NCI-H1436 (cell line): ENCODE results near the gene SSX7.
"Not testable (repeated sequence)": the region's sequence is repeated elsewhere in the genome, so short reads cannot be mapped to it uniquely, and the experiment has no call there.

Source experiments
- DNase-seq: peaks from one replicate; lab custom pipeline; 2025; lab: John Stamatoyannopoulos, UW

SSX7 gene, protein sequence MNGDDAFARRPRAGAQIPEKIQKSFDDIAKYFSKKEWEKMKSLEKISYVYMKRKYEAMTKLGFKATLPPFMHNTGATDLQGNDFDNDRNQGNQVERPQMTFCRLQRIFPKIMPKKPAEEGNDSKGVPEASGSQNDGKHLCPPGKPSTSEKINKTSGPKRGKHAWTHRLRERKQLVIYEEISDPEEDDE

DNA sequence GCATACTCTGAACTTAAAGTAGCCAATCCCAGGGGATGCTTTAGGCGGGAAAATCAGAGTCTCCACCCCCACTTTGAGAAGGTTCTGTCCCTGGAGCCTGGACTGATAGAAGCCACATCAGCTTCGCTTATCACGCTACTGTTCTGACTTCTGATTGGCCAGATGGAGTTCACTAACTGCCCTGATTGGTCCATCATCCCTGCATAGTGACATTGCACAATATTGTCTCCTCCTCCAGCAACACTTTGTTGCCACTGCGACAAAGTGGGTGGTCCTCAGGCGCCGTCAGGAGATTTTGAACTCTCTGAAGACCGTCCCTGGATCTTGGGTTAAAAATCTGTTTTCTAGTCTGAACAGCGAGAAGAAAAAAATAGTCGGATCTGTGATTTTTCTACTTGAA is at the start of gene SSX7:
Gene SSX7 (minus strand): TSS at position 101 of the 400 bp plus-strand sequence. CDS start 1,428 bp downstream, outside the sequence.
- not testable (repeated sequence) for DNase-seq

DNA sequence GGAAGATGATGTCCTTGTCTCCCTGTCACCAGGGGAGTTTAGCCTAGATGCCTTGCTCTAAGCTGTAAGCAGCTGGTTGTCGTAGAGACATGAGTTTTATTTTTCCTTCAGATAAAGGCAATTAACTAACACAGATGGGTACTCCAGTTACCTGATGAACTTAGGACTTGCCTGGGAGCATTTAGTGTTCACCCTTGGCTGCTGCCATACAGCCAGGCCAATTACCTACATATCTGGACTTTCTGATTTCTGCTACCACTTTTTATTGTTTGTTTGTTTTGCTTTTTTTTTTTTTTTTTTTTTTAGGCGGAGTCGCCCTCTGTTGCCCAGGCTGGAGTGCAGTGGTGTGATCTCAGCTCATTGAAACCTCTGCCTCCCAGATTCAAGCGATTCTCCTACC is 37.3 kb upstream of the SSX7 start:
- not testable (repeated sequence) for DNase-seq

DNA sequence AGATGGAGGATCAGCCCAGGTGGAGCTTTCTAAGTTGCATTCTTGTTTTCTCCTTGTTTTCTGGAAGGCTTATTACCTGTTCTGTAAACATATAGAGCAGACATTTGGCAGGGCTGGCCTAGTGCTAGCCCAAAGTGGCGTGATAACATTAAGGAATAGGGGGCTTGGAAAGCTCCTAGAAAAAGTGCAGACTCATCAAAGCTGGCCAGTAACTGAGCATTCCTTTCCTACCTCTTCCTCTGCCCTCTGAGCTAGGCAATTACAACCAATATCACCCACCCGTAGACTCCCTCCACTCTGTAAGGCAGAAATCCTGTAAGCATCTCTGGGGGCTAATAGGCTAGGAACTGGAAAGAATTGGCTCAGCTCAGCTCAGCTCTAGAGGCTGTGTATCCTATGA is 7.5 kb upstream of the SSX7 start:
- not testable (repeated sequence) for DNase-seq

DNA sequence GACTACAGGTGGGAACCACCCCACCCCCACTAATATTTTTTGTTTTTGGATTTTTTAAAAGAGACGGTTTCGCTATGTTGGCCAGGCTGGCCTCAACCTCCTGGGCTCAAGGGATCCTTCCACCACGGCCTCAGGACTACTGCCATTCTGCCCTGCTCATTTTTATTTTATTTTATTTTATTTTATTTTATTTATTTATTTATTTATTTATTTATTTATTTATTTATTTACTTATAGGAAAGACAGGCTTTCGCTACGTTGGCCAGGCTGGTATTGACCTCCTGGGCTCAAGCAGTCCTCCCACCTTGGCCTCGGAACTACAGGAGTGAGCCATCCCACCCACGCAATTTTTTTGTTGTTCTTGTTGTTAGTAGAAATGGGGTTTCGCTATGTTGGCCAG is 775 bp upstream of the SSX7 start:
- DNase-seq: not testable (repeated sequence)

DNA sequence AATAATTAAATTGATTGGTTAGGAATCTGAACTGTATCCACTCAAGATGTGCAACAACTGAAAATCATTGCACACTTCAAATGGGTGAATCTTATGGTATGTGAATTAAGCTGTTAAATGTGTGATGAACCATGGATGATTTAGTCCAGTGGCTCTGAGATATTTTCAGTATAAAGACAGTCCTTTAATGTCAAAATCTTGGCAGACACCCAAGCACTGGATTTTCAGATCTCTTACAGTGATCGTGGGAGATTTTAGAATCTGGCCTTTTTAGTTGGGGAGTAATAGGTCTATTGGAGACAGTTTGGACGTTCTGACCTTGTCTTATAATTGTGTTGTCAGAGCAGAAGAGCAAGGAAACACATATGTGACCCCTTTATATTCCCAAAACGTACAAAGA is 4.0 kb downstream of the SSX7 start:
- not testable (repeated sequence) for DNase-seq

DNA sequence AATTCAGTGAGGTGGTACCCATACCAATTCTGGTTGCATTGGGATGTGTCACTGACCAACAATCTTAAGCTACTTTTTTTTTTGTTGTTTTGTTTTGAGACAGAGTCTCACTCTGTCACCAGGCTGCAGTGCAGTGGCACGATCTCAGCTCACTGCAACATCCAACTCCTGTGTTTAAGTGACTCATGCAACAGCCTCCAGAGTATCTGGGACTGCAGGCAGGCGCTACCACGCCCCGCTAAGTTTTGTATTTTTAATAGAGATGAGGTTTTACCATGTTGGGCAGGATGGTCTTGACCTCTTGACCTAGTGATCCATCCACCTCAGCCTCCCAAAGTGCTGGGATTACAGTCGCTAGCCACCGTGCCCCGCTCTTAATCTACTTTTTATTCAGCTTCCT is 5.7 kb downstream of the SSX7 start:
- DNase-seq: not testable (repeated sequence)

DNA sequence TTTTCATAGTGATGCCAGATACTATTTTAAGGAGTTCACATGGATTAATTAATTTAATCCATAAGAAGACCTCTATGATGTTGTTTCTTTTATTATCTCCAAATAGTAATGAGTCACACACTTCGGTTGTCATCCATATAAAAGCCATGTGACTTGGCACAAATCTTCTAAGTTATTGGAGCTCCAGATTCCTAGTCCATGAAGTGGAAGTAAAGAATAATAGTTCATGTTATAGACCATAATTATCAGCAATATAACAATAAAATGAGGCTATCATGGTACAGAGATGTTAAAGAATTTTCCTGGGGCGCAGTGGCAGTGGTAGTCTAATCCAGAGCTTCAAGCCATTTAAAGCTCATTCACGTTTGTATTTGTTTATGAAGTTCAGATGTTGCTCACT is 26.2 kb downstream of the SSX7 start:
- DNase-seq: not testable (repeated sequence)

DNA sequence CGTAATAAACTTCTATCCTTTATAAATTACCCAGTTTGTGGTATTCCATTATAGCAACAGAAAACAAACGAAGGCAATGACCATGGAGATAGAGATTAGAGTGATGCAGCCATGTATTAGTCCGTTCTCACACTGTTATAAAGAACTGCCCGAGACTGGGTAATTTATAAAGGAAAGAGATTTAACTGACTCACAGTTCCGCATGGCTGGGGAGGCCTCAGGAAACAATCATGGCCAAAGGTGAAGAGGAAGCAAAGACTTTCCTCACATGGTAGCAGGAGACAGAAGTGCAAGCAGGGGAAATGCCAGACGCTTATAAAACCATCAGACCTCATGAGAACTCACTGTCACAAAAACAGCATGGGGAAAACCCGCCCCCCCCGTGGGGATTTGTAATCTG is 34.0 kb downstream of the SSX7 start:
- not testable (repeated sequence) for DNase-seq

DNA sequence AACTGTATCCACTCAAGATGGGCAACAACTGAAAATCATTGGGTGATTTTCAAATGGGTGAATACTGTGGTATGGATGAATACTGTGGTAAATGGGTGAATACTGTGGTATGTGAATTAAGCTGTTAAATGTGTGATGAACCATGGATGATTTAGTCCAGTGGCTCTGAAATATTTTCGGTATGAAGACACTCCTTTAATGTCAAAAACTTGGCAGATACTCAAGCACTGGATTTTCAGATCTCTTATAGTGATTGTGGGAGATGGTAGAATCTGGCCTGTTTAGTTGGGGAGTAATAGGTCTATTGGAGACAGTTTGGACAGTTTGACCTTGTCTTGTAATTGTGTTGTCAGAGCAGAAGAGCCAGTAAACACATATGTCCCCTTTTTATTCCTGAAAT is 45.7 kb downstream of the SSX7 start:
- DNase-seq: no peak

DNA sequence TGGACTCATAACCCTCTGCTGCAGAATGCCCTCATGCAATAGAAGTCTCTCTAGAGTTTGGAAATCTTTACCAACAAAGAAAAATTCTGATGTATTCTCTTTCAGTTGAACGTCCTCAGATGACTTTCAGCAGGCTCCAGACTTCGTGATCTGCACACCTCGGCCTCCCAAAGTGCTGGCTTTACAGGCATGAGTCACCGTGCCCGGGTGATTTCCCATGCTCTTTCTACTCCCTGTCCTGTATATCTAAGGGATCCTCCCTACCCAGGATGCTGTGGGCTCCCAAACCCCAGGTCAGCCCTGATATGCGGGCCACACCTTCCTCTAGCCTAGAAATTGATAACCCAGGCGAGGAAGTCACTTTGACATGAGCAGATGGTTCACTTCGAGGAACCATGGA is 51.5 kb downstream of the SSX7 start:
- DNase-seq: not testable (repeated sequence)

DNA sequence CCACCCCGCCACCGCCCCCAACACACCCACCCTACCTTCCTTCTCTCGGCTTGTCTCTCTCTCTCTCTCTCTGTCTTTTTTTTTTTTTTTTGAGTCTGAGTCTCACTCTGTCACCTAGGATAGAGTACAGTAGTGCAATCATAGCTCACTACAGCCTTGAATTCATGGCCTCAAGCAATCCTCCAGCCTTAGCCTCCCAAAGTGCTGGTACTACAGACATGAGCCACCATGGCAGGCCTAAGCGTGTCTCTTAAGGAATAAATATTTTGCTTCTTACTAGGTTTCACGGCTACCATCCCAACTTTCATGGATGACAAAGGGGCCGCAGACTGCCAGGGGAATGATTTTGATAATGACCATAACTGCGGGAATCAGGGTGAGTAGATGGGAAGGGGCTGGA is 55.8 kb downstream of the SSX7 start:
- DNase-seq: no peak

DNA sequence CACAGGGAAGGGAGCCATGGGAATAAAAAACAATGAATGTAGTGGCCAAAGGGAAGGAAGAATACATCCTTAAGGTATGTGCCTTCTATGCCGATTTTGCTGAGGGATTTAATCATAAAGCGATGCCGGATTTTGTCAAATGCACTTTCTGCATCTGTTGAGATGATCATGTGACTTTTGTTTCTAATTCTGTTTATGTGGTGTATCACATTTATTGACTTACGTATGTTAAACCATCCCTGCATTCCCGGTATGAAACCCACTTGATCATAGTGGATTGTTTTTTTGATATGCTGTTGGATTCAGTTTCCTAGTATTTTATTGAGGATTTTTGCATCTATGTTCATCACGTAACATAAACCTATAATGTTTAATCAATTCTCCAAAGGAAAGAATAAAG is 60.0 kb downstream of the SSX7 start:
- no peak for DNase-seq
